HG03460 (cell line): ENCODE measurements around the gene CEND1.
A peak's percentile ranks its signal among the peaks of the same experiment; 100 is the strongest.

Experiments
- ATAC-seq: cut with Tn5 transposase; IDR thresholded peaks from one replicate; pipeline ENCODE4 v1.9.1; 2021; ENCODE audit not compliant: unreplicated experiment

CEND1 gene

DNA sequence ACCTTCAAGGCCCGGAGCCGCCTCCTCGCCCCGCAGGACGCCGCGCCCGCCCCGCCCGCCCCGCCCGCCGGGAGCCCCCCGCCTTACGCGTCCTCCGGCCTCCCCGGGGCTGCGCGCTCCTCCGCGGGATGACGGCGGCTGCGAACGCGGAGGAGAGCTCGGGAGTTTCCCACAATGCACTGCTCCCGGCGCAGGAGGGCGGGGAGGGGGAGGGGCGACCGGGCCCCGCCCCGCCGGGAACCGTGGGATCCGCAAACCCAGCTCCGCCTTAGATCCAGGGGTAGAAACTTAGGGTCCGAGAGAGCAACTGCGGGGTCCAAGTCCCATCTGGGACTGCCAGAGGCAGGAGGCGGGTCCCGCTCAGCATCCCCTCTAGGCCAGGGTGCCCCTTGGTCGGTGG is at the start of gene CEND1:
CEND1 (minus strand) TSS at position 148 of the 400 bp plus-strand sequence. CDS start 1,514 bp downstream, outside the sequence.
- no peak for ATAC-seq

DNA sequence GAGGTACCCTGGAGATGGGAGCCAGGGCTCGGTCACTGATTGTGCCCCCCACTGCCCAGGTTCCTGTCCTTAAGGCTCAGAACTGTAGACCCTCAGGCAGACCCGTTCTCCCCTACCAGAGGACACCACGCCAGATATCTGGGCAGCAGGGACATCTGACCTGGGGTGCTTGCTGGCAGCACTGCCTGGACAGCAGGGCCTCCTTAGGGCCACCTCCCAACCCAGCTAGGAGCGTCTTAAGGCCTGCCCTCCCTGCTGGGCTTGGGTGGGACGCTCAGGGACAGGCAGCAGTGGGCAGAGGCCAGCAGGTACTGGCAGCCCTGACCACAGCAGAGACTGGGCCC is 49.4 kb upstream of the CEND1 start:
- no peak for ATAC-seq

DNA sequence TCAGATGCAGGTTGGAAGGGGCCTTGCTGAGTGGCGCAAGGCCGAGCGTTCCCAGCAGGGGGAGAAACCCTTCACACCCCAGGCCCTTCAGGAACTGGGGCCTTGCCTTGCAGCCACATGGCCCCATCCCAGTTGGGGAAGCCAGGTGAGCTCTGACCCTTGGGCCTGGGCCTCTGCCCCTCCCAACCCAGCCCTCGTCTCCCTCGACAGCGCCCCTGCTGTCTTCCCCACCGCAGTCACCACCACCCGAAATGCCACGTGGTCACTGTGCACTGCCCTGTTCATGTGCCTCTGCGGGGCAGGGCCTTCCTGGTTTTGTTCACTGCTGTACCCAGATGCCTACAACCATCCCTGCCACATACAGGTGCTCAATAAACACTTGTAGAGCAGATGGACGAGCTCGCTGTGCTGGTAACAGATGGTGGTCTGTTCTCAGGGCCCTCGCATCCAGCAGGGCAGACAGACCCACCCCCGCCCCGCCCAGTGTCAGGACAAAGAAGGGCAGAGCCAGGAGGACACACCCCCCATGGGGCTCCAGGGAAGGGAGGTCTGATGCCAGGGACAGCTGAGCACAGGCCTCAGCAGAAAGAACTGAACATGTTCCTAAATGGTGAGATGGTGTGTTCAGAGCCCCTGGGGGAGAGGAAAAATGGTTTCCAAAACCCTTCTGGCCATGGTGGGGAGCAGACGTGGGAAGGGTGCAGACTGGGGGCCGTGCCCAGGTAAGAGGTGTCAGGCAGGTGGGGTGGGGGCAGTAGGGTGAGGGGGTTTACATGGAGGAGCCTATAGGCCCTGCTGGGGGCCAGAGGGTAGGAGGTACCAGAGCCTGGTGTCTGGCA is 48.8 kb upstream of the CEND1 start:
- ATAC-seq, result no peak

DNA sequence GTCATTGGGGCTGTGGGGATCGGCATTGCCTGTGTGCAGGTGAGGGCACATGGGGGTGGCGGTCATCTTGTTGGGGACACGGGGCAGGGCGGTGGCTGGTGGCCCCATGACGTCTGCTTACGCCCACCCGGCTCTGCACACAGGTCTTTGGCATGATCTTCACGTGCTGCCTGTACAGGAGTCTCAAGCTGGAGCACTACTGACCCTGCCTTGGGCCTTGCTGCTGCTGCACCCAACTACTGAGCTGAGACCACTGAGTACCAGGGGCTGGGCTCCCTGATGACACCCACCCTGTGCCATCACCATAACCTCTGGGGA is 48.1 kb upstream of the CEND1 start:
- ATAC-seq, result no peak

DNA sequence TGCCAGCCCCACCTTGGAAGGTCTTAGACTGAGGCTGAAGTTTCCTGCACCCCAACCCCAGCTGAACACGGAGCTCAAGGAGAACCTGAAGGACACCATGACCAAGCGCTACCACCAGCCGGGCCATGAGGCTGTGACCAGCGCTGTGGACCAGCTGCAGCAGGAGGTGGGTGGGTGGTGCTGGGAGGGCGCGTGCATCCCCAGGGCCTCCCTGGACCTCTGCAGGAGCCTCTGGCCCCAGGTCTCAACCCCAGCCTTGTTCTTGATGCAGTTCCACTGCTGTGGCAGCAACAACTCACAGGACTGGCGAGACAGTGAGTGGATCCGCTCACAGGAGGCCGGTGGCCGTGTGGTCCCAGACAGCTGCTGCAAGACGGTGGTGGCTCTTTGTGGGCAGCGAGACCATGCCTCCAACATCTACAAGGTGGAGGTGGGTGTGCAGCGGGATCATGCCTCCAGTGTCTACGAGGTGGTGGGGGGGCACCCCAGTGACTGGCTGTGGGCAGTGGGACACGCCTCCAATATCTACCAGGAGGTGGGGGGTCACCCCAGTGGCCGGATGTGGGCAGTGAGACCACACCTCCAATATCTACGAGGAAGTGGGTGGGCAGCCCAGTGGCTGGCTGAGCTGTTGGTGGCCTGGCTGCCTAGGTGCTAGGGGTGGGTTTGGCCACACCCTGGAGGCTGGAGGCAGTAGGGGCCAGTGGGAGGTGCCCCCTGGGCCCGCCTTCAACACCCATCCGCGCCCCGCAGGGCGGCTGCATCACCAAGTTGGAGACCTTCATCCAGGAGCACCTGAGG is 47.5 kb upstream of the CEND1 start:
- ATAC-seq, result no peak

DNA sequence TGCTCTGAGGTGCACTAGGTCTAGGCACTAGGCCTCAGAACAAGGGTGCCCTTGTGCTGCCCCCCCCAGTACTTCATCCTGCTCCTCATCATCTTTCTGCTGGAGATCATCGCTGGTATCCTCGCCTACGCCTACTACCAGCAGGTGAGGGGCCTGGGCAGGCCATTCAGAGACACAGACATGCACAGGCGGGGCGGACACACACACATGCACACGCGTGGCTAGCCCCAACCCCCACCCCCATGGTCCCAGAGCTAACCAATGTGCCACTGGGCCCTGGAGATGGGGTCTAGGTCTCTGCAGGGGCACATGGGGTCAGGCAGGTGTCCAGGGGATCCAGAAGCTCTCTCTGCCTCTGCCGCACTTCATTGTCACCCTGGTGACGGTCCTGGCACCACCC is 46.8 kb upstream of the CEND1 start:
- no peak for ATAC-seq

DNA sequence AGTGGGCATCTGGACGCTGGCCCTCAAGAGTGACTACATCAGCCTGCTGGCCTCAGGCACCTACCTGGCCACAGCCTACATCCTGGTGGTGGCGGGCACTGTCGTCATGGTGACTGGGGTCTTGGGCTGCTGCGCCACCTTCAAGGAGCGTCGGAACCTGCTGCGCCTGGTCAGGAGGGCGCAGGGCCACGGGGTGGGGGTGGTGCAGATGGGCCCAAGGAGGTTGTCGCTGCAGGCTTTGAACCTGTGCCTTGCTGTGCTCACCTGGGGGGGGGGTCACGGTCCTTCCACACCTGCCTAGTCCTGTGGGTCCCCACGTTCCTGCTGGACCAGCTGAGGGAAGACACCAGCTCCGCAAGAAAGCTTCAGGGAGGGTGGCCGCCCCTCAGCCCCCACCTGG is 46.4 kb upstream of the CEND1 start:
- ATAC-seq, result no peak

DNA sequence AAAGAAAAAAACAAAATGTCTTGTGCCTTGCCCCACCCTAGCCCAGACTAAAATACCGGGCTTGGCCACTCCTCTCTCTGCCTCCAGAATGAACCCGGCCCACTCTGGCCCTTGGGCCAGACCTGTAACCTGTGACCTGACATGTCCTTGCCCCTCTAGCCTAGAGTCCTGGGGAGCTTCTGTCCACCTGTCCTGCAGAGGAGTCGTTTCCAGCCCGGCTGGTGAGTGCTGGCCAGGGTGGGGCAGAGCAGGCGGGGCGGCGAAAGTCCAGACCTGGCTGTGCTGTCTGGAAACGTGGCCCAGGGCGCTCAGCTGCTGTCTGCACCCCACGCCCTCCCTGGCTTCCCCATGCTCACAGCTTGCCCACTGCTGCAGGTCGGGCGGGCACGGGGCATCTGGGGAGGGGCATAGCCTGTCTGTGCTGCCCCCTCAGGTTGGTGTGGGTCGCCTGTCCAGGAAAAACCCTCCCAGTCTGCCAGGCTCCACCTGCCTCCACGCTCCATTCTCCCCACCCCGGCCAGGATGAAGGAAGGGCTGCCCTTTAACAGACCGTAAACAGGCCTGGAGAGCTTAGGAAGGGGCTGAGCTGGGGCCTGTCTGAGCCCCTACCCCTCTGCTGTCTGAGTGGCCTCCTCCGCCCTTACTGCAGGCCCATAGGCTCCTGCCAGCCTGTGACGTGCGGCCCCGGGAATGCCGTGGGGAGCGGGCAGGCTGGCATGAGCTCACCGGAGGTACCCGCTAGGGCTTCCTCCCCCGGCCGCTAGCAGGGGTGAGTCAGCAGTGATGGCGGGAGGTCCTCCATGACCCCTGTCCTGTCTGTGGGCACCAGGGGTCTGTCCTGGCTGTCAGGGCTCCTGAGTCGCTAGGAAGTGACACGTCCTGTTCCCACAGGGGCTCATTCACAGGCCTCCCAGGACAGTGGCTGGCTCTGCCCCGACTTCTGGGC is 44.8 kb upstream of the CEND1 start:
- ATAC-seq, result no peak

DNA sequence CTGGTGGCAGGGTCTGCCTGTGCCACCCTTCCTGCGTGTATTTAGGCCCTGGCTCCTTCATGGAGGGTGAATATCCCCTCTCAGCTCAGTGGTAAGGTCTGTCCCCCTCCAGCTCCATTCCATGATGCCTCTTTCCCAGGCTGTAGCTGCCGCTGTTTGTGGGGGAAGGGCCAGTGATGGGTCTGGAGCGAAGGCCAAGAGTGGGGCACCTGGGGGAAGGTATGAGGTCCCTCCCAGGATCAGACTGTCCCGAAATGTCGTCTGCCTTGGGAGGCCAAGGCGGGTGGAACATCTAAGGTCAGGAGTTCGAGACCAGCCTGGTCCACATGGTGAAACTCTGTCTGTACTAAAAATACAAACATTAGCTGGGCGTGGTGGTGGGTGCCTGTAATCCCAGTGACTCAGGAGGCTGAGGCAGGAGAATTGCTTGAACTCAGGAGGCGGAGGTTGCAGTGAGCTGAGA is 44.0 kb upstream of the CEND1 start:
- no peak for ATAC-seq

DNA sequence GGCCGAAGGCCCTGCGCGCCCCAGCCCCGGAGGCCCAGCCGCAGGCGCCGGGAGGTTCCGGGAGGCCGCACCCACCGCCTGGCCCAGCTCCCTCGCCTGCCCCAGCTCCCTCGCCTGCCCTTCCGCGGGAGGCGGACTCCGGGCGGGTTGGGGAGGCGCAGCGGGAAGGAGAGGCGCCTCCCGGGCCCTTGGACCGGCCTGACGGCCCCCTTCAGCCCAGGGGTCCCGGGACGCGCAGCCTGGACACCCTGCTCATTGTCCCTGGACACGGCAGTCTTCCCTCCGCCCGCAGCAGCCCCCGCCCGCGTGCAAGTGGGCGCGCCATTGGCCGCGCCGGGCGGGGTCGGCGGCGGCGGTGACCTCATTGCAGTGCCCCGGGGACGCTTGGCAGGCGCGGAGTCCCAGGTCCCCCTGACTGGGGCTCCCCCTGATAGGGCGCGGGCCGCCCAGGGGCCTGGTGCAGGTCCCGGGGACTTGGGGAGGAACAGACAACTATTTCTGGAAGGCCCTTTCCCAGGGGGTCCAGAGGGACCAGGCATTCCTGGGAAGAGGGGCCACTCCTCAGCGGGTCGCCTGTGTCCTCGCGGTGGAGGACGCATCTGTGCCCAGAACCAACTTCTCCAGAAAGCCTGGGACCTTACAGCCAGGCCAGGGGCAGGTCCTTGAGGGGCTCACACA is 43.4 kb upstream of the CEND1 start:
- no peak for ATAC-seq

DNA sequence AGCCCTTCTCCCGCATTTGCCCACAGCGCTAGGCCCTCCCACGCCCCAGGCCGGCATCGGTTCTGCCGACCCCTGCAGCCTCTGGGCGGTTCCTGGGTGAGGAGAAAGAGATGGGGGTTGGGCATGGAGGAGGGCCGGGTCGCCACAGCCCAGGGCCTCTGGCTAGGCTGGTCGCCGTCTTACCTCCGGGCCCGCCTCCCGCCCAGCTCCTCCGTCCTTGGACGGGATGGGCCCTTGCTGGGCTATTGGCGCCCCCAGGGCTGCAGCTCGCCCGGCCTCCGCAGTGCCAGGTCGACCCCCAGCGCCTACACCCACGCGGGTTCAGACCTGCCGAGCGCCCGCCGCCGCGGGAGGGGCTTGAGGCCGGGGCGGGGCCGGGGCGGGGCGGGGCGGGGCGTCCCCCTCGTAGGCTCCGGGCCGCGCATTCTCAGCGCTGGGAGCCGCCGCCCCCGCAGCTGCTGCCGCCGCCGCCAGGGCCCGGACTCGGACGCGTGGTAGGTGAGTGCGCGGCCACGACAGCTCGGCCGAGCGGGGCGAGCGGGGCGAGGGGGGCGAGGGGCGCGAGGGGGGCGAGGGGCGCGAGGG is 42.7 kb upstream of the CEND1 start, which contains the start of gene CD151:
CD151 (plus strand) TSS at position 424 of the 585 bp plus-strand sequence. CDS start 3,118 bp downstream, outside the sequence.
- ATAC-seq, result no peak

DNA sequence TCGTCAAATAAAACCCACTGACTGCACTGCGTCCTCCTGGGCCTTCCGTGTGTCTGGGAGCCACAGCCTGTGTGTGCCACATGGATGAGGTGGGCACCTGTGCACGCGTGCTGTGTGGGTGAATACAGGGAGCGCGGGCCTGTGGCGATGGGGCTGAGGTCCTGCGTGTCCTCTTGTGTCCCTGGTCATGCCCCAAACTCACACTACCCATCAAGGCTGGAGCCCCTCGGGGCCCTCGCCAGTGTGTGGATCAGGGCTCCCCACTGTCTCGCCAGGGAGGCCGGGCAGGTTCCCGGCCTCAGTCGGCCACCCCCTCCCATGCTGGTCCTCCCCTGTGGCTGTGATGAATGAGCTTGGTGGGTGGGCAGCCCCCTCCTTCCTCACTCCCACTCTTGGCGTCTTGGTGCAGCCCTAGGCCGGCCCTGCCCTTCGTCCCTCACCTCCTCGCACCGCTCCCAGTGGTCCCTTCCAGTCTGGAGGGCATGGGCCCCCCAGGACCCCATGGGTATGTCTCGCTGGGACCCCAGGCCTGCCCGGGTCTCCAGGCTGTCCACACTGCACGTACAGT is 42.2 kb upstream of the CEND1 start:
- ATAC-seq, result no peak

DNA sequence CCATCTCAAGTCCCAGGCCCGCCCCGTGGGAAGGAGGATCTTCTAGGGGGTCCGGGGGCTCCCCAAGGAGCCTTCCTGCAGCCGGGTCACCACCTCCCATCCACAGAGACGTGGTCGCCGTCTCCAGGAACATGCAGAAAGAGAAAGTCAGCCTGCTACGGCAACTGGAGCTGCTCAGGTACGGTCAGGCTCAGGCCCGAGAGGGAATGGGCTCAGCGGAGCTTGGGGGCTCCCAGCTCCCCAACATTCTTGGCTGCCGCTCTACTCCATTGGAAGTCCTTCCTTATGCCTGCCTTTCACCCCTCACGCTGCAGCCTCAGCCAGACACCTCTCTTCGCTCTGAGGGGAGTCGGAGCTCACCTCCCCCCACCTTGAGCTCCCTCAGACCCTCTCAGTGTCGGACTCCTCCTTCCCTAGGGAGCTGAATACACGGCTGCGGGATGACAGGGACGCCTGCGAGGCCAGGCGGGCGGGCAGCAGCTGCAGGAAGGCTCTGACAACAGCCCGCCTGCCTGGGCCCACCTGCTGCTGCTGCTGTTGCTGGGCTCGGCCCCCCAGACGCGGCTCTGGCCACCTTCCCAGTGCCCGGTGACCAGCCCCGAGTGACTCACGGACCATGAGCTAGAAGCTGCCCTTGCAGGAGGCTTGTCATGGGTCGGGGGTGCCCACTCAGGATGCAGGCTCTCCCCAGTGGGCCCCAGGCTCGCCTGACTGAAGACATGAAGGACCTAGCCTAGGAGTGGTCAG is 41.4 kb upstream of the CEND1 start:
- no peak for ATAC-seq

DNA sequence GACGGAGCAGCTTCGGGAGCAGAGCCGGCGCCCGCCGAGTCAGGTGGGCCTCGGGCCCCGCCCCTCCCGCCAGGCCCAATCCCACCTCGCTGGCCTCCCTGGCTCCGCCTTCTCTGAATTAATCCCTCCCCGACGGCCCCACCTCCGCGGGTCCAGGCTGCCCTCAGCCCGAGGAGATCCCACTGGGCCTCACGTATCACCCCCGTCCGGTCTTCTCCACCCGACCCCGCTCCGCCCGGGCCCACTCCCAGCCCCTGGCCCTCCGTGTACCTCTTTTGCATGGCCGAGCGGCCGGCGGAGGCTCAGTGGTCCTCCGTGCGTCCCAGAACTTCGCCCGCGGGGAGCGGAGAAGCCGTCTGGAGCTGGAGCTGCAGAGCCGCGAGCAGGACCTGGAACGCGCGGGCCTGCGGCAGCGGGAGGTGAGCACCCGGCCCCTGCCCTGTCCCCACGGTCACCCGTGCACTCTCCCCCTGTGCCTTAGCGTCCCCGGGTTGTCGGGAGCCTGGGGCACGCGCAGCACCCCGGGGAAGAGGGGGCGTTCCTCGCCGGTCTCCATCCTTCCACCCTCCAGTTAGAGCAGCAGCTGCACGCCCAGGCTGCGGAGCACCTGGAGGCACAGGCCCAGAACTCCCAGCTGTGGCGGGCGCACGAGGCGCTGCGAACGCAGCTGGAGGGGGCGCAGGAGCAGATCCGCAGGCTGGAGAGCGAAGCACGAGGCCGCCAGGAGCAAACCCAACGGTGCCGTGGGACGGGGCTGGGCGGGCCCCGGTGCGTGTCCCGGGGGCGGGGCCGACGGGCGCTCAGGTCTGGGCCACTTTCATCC is 40.6 kb upstream of the CEND1 start:
- peak; percentile 30 for ATAC-seq

DNA sequence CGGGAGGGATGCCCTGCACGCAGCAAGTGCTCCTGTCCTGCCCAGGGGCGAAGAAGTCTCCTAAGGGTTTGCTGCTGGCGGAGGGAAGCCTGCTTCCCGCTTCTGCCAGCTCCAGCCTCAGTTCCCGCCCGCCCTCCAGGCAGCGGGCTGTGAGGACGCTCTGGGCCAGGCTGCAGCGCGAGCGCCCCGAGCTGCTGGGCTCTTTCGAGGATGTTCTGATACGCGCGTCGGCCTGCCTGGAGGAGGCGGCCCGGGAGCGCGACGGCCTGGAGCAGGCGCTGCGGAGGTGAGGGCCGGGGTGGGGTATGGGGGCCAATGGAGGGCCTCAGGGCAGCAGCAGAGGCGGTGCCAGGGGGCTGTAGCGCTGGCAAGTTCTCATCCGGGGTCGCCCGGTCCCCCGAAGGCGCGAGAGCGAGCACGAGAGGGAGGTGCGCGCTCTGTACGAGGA is 40.0 kb upstream of the CEND1 start:
- ATAC-seq, result no peak

DNA sequence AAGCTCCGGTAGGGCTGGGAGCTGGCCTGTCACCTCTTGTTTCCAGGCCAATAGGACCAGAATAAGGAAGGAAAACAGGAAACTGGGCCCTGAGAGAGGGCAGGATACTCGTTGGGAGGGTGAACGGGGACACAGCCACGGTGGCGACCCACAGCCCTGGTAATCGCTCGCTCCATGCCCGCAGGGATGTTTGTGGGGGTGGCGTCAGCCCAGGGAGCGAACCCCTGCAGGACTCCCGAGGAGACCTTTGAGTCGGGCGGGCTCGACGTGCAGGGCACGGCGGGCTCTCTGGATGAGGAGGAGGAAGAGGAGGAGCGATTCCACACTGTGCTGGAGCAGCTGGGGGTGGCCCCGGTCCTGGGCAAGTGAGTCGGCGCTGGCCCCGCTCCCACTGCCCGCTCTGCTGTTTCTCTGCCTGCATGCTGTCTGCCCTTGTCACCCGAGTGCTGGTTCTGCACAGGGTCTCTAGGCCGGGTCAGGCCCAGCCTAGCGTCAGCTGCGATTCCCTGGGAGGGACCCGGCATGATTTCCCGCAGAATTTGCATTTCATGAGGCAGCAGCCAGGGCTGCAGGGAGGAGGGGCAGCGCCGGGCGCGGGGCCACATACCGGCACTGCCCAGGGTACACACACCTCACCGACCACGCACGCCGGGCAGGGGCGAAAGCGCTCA is 39.4 kb upstream of the CEND1 start:
- ATAC-seq, result no peak

DNA sequence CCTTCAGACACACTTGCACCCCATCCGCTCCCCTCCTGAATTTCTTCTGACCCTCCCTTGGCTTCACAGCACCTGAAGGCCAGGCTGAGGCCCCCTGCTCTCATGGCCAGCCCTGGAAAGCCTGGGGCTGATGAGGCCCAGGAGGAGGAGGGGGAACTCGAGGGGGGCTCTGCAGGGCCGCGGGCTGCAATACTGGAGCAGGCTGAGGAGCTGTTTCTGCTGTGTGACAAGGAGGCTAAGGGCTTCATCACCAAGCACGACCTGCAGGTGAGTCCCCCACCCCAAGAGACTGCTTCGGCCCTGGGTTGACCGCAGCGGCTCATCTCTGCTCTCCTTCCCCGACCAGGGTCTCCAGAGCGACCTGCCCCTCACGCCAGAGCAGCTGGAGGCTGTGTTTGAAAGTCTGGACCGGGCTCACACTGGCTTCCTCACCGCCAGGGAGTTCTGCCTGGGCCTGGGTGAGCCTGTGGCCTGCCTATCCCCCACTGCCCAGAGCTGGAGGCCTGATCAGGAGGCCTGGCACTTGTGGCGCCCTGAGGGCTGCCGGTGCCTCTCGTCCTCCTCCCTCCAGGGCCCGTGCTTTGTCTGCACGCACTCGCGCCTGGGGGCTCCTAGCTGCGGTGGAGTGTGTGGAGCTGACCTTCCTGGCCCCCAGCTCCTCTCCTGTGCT is 38.8 kb upstream of the CEND1 start:
- ATAC-seq, result no peak
